HG02884 (cell line): Measurements from ENCODE around the gene DEFB118.
"Not testable (repeated sequence)": the region's sequence is repeated elsewhere in the genome, so short reads cannot be mapped to it uniquely, and the experiment has no call there.

ENCODE experiments used
- ATAC-seq: cut with Tn5 transposase; IDR thresholded peaks from one replicate; pipeline ENCODE4 v1.9.1; 2021; ENCODE audit warnings: mild to moderate bottlenecking, moderate library complexity; ENCODE audit not compliant: unreplicated experiment

The DEFB118 gene, protein sequence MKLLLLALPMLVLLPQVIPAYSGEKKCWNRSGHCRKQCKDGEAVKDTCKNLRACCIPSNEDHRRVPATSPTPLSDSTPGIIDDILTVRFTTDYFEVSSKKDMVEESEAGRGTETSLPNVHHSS

DNA sequence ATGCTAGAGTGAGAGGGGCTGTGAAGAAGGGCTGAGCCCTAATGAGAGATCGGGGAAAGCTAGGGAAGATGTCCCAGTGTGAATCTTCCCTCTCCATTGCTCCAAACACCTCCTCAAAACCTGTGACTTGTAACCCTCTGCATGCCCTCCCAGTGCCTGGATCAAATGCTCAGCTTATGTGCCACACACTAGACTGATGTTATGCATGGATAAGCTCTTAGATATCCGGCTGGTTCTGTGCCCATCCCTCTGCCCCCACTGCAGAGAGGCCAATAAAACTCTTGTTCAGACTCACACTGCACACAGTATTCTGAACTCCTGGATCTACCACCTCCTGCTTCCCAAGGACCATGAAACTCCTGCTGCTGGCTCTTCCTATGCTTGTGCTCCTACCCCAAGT, at the start of gene DEFB118:
TSS of gene DEFB118 (plus strand) at position 301 of the 400 bp plus-strand sequence. CDS start at position 351, 50 bp downstream.
- ATAC-seq = no peak

- ATAC-seq = no peak
Observed at GRCh38 chr20:31322504-31322903, 45.9 kb upstream of the DEFB118 start.

- no peak for ATAC-seq
Observed at GRCh38 chr20:31330893-31331292, 37.5 kb upstream of the DEFB118 start.

DNA sequence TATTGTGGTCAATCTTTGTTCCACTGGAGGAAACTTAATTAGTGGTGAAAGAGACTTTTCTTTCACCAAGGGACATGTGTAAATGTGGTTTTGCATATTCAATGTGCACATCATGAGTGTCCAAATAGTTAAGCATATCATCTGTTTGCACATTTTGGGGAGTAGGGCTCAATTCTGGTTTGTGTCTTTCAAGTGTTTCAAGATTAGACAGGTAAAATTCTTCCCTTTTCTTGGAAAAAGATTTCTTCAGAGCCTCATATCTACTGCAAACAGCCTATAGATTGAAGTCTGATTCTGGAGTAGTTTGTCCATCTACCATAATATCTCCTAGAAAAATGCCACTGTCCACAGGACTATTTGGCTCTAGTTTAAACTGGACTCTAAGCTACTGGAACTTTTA, 26.9 kb upstream of the DEFB118 start:
- no peak for ATAC-seq

GRCh38 chr20:31355981-31356380, 12.4 kb upstream of the DEFB118 start:
- ATAC-seq = no peak

DNA sequence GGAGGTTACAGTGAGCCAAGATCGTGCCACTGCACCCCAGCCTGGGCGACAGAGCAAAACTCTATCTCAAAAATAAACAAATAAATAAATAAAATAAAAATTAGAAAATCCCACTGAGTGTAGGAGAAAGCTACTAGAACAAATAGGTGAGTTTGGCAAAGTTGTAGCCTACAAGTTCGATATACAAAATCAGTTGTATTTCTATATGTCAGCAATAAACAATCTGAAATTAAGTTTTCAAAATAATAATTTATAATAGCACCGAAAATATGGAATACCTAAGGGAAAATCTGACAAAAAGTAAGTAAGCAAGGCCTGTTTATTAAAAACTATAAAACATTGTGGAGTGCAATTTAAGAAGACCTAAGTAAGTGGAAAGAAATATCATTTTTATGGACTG, 5.1 kb upstream of the DEFB118 start:
- no peak for ATAC-seq

GRCh38 chr20:31364272-31364671, 4.1 kb upstream of the DEFB118 start:
- ATAC-seq = not testable (repeated sequence)

- no peak for ATAC-seq
Observed at GRCh38 chr20:31374346-31374745, 5.9 kb downstream of the DEFB118 start.

DNA sequence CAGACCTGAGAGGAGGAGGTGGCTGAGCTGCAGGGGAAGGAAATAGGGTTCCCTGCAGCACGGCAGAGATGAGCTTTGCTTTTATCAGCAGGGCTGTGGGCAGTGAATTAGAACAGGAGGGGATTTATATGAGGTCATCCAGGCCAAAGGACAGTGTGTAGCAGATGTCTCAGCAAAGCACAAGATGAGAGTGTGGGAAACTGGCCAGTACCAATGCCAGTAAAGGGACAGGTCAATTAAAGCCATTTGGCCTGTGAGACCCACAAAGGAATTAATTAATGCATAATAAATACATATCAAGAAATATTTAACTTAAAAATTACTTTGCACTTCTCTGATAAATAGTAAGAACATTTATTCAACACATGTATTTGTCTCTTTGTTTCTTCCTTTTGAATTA, 22.1 kb downstream of the DEFB118 start, which contains the start of gene DEFB119:
TSS of gene DEFB119 (minus strand) at position 101 of the 400 bp plus-strand sequence. CDS start 107 bp downstream, outside the sequence.
- no peak for ATAC-seq

DNA sequence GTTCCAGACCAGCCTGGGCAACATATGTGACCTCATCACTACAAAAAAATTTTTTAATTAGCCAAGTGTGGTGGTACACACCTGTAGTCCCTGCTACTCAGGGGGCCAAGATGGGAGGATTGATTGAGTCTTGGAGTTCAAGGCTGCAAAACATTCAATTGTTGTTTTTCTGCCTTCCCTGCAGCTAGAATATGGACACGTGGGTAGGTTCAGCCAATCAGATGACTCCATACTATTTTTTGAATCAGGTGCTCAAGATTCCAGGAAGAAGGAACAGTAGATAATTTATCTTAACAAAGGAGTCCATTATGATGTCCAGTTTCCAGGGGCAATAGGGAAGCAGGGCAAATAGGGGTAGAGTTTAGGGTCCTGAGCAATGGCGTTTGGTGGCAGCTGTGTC, 24.4 kb downstream of the DEFB118 start:
- no peak for ATAC-seq

DNA sequence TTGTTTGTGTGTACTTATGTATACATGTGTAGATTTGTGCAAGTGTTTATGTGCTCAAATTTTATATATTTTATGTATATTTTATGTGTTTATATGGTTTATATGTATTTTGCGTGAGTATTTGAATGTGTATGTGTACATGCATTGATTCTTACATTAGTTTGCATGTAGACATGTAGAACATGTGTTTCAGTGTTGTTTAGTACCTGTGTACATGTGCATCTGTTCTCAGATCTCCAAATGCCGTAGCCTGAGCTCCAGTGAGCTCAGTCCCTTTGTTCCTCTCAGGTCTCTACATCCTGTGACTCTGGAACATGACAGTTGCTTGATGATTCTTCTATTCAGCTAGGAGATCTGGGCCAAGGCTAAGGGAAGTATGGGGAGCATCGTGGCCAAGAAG, 26.5 kb downstream of the DEFB118 start:
- no peak for ATAC-seq

GRCh38 chr20:31403886-31404285, 35.5 kb downstream of the DEFB118 start:
- ATAC-seq = no peak

GRCh38 chr20:31406115-31406514, 37.7 kb downstream of the DEFB118 start, which contains the start of gene DEFB121:
Gene DEFB121 (minus strand): TSS chr20:31406215. CDS start chr20:31406152, 63 bp downstream.
- no peak for ATAC-seq

- ATAC-seq = no peak
Observed at GRCh38 chr20:31410011-31410410, 41.6 kb downstream of the DEFB118 start.

- ATAC-seq = no peak
Observed at GRCh38 chr20:31414381-31414780, 46.0 kb downstream of the DEFB118 start.

GRCh38 chr20:31415653-31416052, 47.3 kb downstream of the DEFB118 start:
- no peak for ATAC-seq

GRCh38 chr20:31418307-31418706, 49.9 kb downstream of the DEFB118 start:
- no peak for ATAC-seq
